Thymus (tissue), 11 donors: ENCODE data around the gene TEX19. TPM values are rescaled to one million over a fixed set of nuclear protein-coding genes. Genes with fewer than 3 reads are reported as not detected.
"Not testable (repeated sequence)": the region's sequence is repeated elsewhere in the genome, so short reads cannot be mapped to it uniquely, and the experiment has no call there.

Experiments
- DNase-seq, 9 donors: peaks; one replicate each; pipeline ENCODE4 v3.0.0-alpha.2; 2013; ENCODE audit warnings: low spot score in 9 of 9, low read depth in 6 of 9, missing footprints in 1 of 9
- H3K27ac ChIP-seq, 2 donors: one replicate each; pipeline ENCODE4 v1.5.1; 2013; ENCODE audit warnings: control low read depth in 1 of 2, low read depth in 1 of 2, low read length in 1 of 2, mild to moderate bottlenecking in 1 of 2, moderate library complexity in 1 of 2
- H3K27me3 ChIP-seq, 2 donors: one replicate each; pipeline ENCODE4 v1.5.1; 2013; ENCODE audit warnings: low read length in 1 of 2; ENCODE audit not compliant: control insufficient read depth in 2 of 2, insufficient read depth in 1 of 2
- H3K36me3 ChIP-seq, 2 donors: one replicate each; pipeline ENCODE4 v1.5.1; 2013; ENCODE audit warnings: low read length in 1 of 2, mild to moderate bottlenecking in 1 of 2, moderate library complexity in 1 of 2; ENCODE audit not compliant: control insufficient read depth in 2 of 2, insufficient read depth in 2 of 2
- H3K4me1 ChIP-seq, 2 donors: one replicate each; pipeline ENCODE4 v1.5.1; 2013; ENCODE audit warnings: low read length in 2 of 2; ENCODE audit not compliant: control insufficient read depth in 2 of 2, insufficient read depth in 2 of 2
- H3K4me3 ChIP-seq, 2 donors: one replicate each; pipeline ENCODE4 v1.5.1; 2013; ENCODE audit warnings: low read length in 2 of 2, control low read depth in 1 of 2, mild to moderate bottlenecking in 1 of 2
- H3K9me3 ChIP-seq, 2 donors: one replicate each; pipeline ENCODE4 v1.5.1; 2013; ENCODE audit warnings: low read length in 1 of 2, mild to moderate bottlenecking in 1 of 2; ENCODE audit not compliant: control insufficient read depth in 2 of 2, insufficient read depth in 1 of 2
- WGBS: extraction: QIAGEN DNeasy Blood & Tissue Kit; methylation state at CpG from one replicate; pipeline ENCODE4 v1.1.7; 2013; 5-methylcytosine and 5-hydroxymethylcytosine counted together
- polyA plus RNA-seq: library from polyadenylated mRNA; stranded (reverse); fragments of 200-250 nt; gene quantifications from one replicate; pipeline ENCODE4 v1.2.3, GENCODE V29; 2013
- total RNA-seq: library from RNA; stranded (reverse); fragments of 120-200 nt; gene quantifications from one replicate; pipeline ENCODE4 v1.2.4, GENCODE V29; 2013
- donor health status: healthy.

TEX19 gene
- total and polyA plus RNA-seq, 2 donors: 0.02 to 0.57 TPM

GRCh38 chr17:82372249-82373071 lies 13.4 kb downstream of the TEX19 start:
- Histone ChIP-seq H3K4me3 (no peak overlapping the region), H3K4me1 (peaks cover 0 to 13% of the 10 kb centered on the region in 2 donors), H3K9me3 (no peaks in the 10 kb centered on the region), H3K27ac (no peak overlapping the region), H3K36me3 (no peaks in the 10 kb centered on the region), H3K27me3 (peaks cover 62 to 80% of the 10 kb centered on the region in 2 donors)
- 39% methylated on average over 41 of the region's 41 CpGs for WGBS
- DNase-seq: no peak

GRCh38 chr17:82373072-82373452 lies 14.0 kb downstream of the TEX19 start:
- H3K4me3 ChIP-seq, H3K27ac ChIP-seq, DNase-seq, H3K9me3 ChIP-seq, H3K36me3 ChIP-seq: not testable (repeated sequence)
- peaks cover 0 to 11% of the 10 kb centered on the region in 2 donors for H3K4me1 ChIP-seq
- 91% methylated on average over 10 of the region's 10 CpGs for WGBS
- peaks cover 62 to 81% of the 10 kb centered on the region in 2 donors for H3K27me3 ChIP-seq

GRCh38 chr17:82373731-82374625 lies 14.9 kb downstream of the TEX19 start:
- Histone ChIP-seq H3K27ac (no peak overlapping the region), H3K36me3 (no peaks in the 10 kb centered on the region), H3K9me3 (no peaks in the 10 kb centered on the region), H3K27me3 (peaks cover 62 to 90% of the 10 kb centered on the region in 2 donors), H3K4me1 (peaks cover 0 to 11% of the 10 kb centered on the region in 2 donors), H3K4me3 (no peak overlapping the region)
- 93% methylated on average over 37 of the region's 37 CpGs for WGBS
- DNase-seq: no peak

GRCh38 chr17:82374626-82375331 lies 15.7 kb downstream of the TEX19 start:
- H3K4me1 ChIP-seq: peaks cover 0 to 11% of the 10 kb centered on the region in 2 donors
- no peaks in the 10 kb centered on the region for H3K9me3 ChIP-seq
- no peak for DNase-seq
- peaks cover 61 to 88% of the 10 kb centered on the region in 2 donors for H3K27me3 ChIP-seq
- H3K27ac ChIP-seq: no peak overlapping the region
- no peak overlapping the region for H3K4me3 ChIP-seq
- H3K36me3 ChIP-seq: no peaks in the 10 kb centered on the region
- WGBS: 35% methylated on average over 79 of the region's 79 CpGs

GRCh38 chr17:82375359-82376041 lies 16.5 kb downstream of the TEX19 start:
- DNase-seq: no peak
- Histone ChIP-seq H3K4me1 (peaks cover 0 to 8% of the 10 kb centered on the region in 2 donors), H3K36me3 (no peaks in the 10 kb centered on the region), H3K9me3 (no peaks in the 10 kb centered on the region), H3K27me3 (peaks cover 56 to 85% of the 10 kb centered on the region in 2 donors), H3K4me3 (no peak overlapping the region), H3K27ac (no peak overlapping the region)
- WGBS: 69% methylated on average over 46 of the region's 46 CpGs

- Histone ChIP-seq H3K4me3 (no peak overlapping the region), H3K4me1 (peaks cover 0 to 3% of the 10 kb centered on the region in 2 donors), H3K9me3 (no peaks in the 10 kb centered on the region), H3K27me3 (peaks cover 50 to 79% of the 10 kb centered on the region in 2 donors), H3K27ac (no peak overlapping the region), H3K36me3 (no peaks in the 10 kb centered on the region)
- DNase-seq: no peak
- 81% methylated on average over 16 of the region's 16 CpGs for WGBS
These were observed 17.1 kb downstream of the TEX19 start for GRCh38 chr17:82376042-82376730.

- H3K4me1 ChIP-seq, DNase-seq, H3K36me3 ChIP-seq, H3K27ac ChIP-seq, H3K4me3 ChIP-seq, H3K9me3 ChIP-seq: not testable (repeated sequence)
- 57% methylated on average over 3 of the region's 5 CpGs for WGBS
- H3K27me3 ChIP-seq: peaks cover 38 to 68% of the 10 kb centered on the region in 2 donors
These were observed 18.2 kb downstream of the TEX19 start for GRCh38 chr17:82377294-82377693.
